IPS-18a (cell line): ENCODE data around the gene CCSER2.
"Not testable (repeated sequence)": the region's sequence is repeated elsewhere in the genome, so short reads cannot be mapped to it uniquely, and the experiment has no call there.

Experiments
- H3K27ac ChIP-seq: one replicate; pipeline ENCODE4 v1.5.1; 2013; ENCODE audit warnings: low read length
- H3K27me3 ChIP-seq: one replicate; pipeline ENCODE4 v1.6.1; 2013; ENCODE audit warnings: mild to moderate bottlenecking, low read length; ENCODE audit not compliant: control insufficient read depth, insufficient read depth
- H3K36me3 ChIP-seq: one replicate; pipeline ENCODE4 v1.6.1; 2013; ENCODE audit warnings: low read depth, low read length; ENCODE audit not compliant: control insufficient read depth
- H3K4me1 ChIP-seq: one replicate; pipeline ENCODE4 v1.6.1; 2013; ENCODE audit warnings: low read depth, low read length; ENCODE audit not compliant: control insufficient read depth
- H3K4me3 ChIP-seq: one replicate; pipeline ENCODE4 v1.5.1; 2013; ENCODE audit warnings: low read length
- H3K9ac ChIP-seq: one replicate; pipeline ENCODE4 v1.6.1; 2013; ENCODE audit warnings: mild to moderate bottlenecking, low read length, moderate library complexity
- H3K9me3 ChIP-seq: one replicate; pipeline ENCODE4 v1.6.1; 2013; ENCODE audit warnings: low read depth, low read length; ENCODE audit not compliant: control insufficient read depth

The CCSER2 gene

GRCh38 chr10:84317174-84317573, 11.2 kb upstream of the CCSER2 start:
- Histone ChIP-seq H3K27me3 (no peaks in the 10 kb centered on the region), H3K36me3 (no peaks in the 10 kb centered on the region), H3K9me3 (no peaks in the 10 kb centered on the region), H3K4me3 (no peak overlapping the region), H3K4me1 (no peaks in the 10 kb centered on the region), H3K9ac (no peak overlapping the region), H3K27ac (no peak overlapping the region)

DNA sequence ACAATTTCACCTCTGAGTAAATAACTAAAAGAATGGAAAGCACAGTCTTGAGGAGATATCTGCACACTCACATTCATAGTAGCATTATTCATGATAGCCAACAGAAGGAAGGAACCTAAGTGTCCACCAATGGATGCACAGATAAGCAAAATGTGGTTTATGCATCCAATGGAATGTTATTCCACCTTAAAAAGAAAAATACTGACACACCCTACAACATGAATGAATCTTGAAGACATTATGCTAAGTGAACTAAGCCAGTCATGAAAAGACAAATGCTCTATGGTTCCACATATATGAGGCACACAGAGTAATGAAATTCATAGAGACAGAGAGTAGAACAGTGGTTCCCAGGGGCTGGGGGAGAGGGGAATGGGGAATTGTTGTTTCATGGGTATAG, 6.5 kb upstream of the CCSER2 start:
- Histone ChIP-seq H3K9me3 (no peaks in the 10 kb centered on the region), H3K36me3 (no peaks in the 10 kb centered on the region), H3K4me3 (no peak overlapping the region), H3K27ac (no peak overlapping the region), H3K9ac (no peak overlapping the region), H3K27me3 (no peaks in the 10 kb centered on the region), H3K4me1 (no peaks in the 10 kb centered on the region)

DNA sequence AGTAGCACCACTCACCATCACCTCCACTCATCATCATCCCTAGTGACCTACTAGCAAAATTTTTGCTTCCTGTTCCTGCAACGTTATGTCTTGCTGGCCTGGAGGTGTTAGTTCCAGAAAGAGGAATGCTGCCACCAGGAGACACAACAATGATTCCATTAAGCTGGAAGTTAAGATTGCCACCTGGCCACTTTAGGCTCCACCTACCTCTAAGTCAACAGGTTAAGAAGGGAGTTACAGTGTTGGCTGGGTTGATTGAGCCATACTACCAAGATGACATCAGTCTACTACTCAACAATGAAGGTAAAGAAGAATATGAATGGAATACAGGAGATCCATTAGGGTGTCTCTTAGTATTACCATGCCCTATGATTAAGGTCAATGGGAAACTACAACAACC, 4.8 kb upstream of the CCSER2 start:
- H3K36me3 ChIP-seq, H3K27me3 ChIP-seq, H3K27ac ChIP-seq, H3K9me3 ChIP-seq, H3K9ac ChIP-seq, H3K4me3 ChIP-seq, H3K4me1 ChIP-seq: not testable (repeated sequence)

DNA sequence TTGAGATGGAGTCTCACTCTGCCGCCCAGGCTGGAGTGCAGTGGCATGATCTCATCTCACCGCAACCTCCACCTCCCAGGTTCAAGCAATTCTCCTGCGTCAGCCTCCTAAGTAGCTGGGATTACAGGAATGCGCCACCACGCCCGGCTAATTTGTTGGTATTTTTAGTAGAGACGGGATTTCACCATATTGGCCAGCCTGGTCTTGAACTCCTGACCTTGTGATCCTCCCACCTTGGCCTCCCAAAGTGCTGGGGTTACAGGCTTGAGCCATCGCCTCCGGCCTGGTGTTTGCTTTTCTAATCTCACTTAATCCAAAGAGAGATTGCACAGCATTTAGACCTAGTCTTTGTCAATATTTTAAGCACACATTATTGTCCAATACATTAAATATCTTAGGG, 1.4 kb upstream of the CCSER2 start:
- H3K9ac ChIP-seq, H3K27ac ChIP-seq, H3K36me3 ChIP-seq, H3K27me3 ChIP-seq, H3K9me3 ChIP-seq, H3K4me3 ChIP-seq: not testable (repeated sequence)
- H3K4me1 ChIP-seq = peaks cover 14% of the 10 kb centered on the region

- no peaks in the 10 kb centered on the region for H3K36me3 ChIP-seq
- H3K4me1 ChIP-seq = peaks cover 15% of the 10 kb centered on the region
- no peak overlapping the region for H3K27ac ChIP-seq
- no peaks in the 10 kb centered on the region for H3K9me3 ChIP-seq
- H3K9ac ChIP-seq = peak overlapping the region; percentile 61
- peak overlapping the region; percentile 82 for H3K4me3 ChIP-seq
- no peaks in the 10 kb centered on the region for H3K27me3 ChIP-seq
These were observed 815 bp downstream of the CCSER2 start for GRCh38 chr10:84329196-84329611.

DNA sequence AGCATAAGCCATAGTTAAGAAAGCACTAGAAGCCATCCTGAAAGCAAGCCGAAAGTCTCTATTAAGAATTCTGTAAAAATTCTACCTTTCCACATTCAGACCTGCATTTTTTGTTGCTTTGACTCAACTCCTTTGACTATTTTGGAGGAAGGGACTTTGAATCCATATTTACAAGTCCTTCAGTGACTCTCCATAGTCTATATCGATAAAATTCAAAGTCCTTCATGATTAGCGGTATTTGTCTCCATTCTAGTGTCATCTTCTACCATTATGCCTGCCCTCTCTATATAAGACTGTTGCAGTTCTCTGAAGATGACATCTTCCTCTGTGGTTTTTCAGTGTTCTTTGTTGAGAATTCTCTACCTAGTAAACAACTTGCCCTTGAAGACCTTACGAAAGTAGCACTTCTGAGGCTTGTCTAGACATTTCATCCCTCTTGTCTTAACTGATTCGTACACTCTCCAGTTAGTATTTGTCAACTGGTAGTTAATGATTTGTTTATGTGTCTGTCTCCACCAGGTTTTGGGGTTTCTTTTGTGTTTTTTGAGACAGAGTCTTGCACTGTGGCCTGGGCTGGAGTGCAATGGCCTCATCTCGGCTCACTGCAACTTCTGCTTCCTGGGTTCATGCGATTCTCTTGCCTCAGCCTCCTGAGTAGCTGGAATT, 1.7 kb downstream of the CCSER2 start:
- Histone ChIP-seq H3K27me3 (no peaks in the 10 kb centered on the region), H3K9ac (no peak overlapping the region), H3K9me3 (no peaks in the 10 kb centered on the region), H3K4me3 (peak overlapping the region; percentile 82), H3K36me3 (no peaks in the 10 kb centered on the region), H3K4me1 (peaks cover 24% of the 10 kb centered on the region), H3K27ac (no peak overlapping the region)

GRCh38 chr10:84331091-84331490, 2.7 kb downstream of the CCSER2 start:
- Histone ChIP-seq H3K9ac (no peak overlapping the region), H3K27ac (no peak overlapping the region), H3K9me3 (no peaks in the 10 kb centered on the region), H3K4me3 (no peak overlapping the region), H3K4me1 (peaks cover 26% of the 10 kb centered on the region), H3K27me3 (no peaks in the 10 kb centered on the region), H3K36me3 (no peaks in the 10 kb centered on the region)

GRCh38 chr10:84333864-84334451, 5.6 kb downstream of the CCSER2 start:
- Histone ChIP-seq H3K4me1 (peaks cover 33% of the 10 kb centered on the region), H3K9me3 (no peaks in the 10 kb centered on the region), H3K27me3 (no peaks in the 10 kb centered on the region), H3K27ac (no peak overlapping the region), H3K9ac (no peak overlapping the region), H3K36me3 (no peaks in the 10 kb centered on the region), H3K4me3 (no peak overlapping the region)

DNA sequence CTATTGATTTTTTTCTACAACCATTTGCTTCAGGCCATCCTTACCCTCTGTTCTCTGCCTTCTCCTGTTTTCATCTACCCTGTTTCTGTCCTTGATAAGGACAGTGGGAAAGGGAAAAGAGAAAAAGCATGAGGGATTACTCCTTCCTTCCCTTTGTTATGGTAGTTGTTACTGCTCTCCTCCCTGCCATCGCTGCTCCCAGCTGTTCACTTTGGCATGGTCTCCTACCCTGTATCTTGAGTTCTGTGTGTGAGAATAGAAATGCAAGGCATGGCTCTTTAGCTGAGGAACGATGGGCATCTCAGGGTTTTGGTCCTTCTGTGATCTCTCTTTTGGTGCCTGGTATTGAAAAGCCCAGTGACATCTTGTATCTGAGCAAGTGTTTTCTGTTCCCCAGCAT, 6.4 kb downstream of the CCSER2 start:
- no peak overlapping the region for H3K9ac ChIP-seq
- H3K36me3 ChIP-seq = no peaks in the 10 kb centered on the region
- H3K4me1 ChIP-seq = peaks cover 30% of the 10 kb centered on the region

GRCh38 chr10:84335516-84335915, 7.1 kb downstream of the CCSER2 start:
- H3K9me3 ChIP-seq = no peaks in the 10 kb centered on the region
- H3K4me3 ChIP-seq = no peak overlapping the region
- H3K36me3 ChIP-seq = no peaks in the 10 kb centered on the region
- peaks cover 23% of the 10 kb centered on the region for H3K4me1 ChIP-seq
- H3K27me3 ChIP-seq = no peaks in the 10 kb centered on the region
- H3K9ac ChIP-seq = no peak overlapping the region
- no peak overlapping the region for H3K27ac ChIP-seq

More for the DNA sequence above, 6.4 kb downstream of the CCSER2 start:
- Histone ChIP-seq H3K4me3 (peak overlapping the region; percentile 18), H3K27me3 (no peaks in the 10 kb centered on the region), H3K27ac (peak overlapping the region; percentile 35), H3K9me3 (no peaks in the 10 kb centered on the region)

DNA sequence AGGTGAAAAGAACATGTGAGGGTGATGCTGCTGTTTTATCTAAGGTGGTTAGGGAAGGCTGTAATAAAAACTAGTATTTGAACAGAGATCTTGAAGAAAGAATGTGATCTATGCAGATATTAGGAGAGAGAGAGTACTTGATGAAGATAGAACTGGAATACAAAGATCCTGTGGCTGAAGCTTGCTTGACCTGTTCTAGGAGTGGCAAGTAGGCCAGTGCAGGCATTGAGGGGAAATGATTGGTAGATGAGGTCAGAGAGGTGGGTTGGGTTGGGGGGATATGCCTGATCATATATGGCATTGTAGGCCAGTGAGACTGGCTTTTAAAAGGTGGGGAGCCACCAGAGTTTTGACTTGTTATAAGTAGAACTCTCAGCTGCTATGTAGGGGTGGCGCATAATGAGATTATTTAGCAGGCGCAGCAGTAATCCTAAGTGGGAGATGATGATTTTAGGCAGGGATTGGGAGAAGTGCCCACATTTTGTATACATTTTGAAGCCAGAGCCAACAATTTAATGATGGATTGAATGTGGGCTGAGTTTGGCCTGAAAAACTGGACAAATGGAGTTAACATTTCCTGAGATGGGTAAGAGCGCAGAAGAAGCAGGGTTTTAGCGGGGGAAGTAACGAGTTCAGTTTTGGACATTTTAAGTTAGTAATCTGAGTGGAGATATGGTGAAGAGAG, 8.2 kb downstream of the CCSER2 start:
- peaks cover 26% of the 10 kb centered on the region for H3K4me1 ChIP-seq
- H3K4me3 ChIP-seq = no peak overlapping the region
- H3K27me3 ChIP-seq = no peaks in the 10 kb centered on the region
- H3K27ac ChIP-seq = no peak overlapping the region
- H3K36me3 ChIP-seq = no peaks in the 10 kb centered on the region
- H3K9ac ChIP-seq = no peak overlapping the region
- H3K9me3 ChIP-seq = no peaks in the 10 kb centered on the region

DNA sequence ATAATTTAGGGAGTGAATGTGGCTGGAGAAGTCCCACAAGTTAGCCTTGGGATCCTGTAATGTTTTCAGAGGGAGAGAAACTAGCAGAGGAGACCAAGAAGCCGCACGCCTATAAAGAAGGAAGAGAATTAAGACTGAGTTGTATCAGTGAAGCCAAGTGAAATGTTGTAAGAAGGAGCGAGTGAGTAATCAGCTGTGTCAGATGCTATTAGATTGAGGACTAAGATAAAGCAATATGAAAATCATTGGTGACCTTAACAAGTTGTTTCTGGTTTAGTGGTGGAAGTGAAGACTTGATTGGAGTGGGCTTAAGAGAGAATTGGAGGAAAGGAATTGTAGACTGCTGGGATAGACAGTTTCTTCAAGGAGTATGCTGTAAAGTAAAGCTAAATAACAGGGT, 8.8 kb downstream of the CCSER2 start:
- H3K9ac ChIP-seq = no peak overlapping the region
- no peaks in the 10 kb centered on the region for H3K27me3 ChIP-seq
- no peak overlapping the region for H3K27ac ChIP-seq
- H3K4me1 ChIP-seq = peaks cover 32% of the 10 kb centered on the region
- no peak overlapping the region for H3K4me3 ChIP-seq
- H3K36me3 ChIP-seq = no peaks in the 10 kb centered on the region
- H3K9me3 ChIP-seq = no peaks in the 10 kb centered on the region
